ENCODE results near the gene SH3BGRL2. TPM values are rescaled to one million over a fixed set of nuclear protein-coding genes. Genes with fewer than 3 reads are reported as not detected.
A peak's percentile ranks its signal among the peaks of the same experiment; 100 is the strongest.

The SH3BGRL2 gene
- total RNA-seq, 4 donors from 2014 or later: 54.7 to 177 (median 128) TPM

DNA sequence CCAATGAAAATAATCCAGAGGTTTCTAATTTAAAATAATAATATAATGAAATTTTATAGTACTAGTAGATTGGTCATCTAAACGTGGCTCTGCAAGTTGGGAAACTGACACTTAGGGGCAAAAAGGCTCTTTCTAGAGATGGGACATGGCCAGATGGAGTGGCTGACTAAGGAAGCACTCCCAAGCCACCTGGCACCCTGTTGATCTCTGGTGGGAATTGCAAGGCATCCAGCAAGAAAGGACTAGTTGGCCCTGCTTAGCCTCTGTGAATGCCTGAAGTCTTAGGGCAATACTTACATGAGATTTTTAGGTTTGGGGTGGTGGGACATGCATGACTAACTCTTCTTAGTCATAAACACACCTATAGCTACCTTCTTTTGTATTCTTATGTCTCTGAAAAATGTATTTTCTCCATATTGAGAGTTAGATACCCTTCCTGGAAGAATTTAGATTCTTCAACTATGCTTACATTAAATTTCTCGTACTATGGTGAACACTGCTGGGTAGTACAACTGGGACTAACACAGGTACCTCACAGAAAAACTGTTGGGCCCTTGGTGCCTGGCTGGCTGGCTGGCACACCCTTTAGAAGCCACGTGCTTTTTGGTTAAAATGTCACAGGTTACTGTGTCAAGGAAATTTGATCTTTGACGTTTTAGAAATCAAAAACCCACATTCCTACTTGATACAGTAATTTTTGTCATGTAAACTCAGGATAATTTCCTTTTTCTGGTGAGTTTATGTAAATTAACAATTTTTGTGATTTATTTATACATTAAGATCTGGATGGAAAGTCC is 25.0 kb upstream of the SH3BGRL2 start:
- no peaks in the 10 kb centered on the region for H3K36me3 ChIP-seq
- WGBS, 2 donors (ENCODE audit: low coverage in 1 of 2): 52 to 56% methylated on average over 4 of the region's 4 CpGs
- in situ Hi-C loops (cut with MboI; ENCODE audit: low pct_ligation_motif_present in 1 of 4, low pct_unique_long_range_greater_than_20kb in 1 of 4, low sequenced_read_pairs in 3 of 4): no loop called here
- TF ChIP-seq CTCF (IDR thresholded peaks at IDR 0.05) (no peak), POLR2A (IDR thresholded peaks at IDR 0.05) (no peak), POLR2AphosphoS5 (IDR thresholded peaks at IDR 0.05) (no peak), EP300 (IDR thresholded peaks at IDR 0.05; ENCODE audit: low read depth) (no peak)
- H3K4me3 ChIP-seq: no peak overlapping the region
- peaks cover 4 to 49% (median 36%) of the 10 kb centered on the region in 4 donors for H3K4me1 ChIP-seq
- no peaks in the 10 kb centered on the region for H3K27me3 ChIP-seq
- no peaks in the 10 kb centered on the region for H3K9me3 ChIP-seq
- DNase-seq: no peak
- peak overlapping the region; percentile 77 to 82 (median 80) for H3K27ac ChIP-seq
- intact Hi-C loops (cut with DNase I; ENCODE audit: low total_unique reads): no loop called here

GRCh38 chr6:79607000-79607399 is 24.1 kb upstream of the SH3BGRL2 start:
- intact Hi-C loops (cut with DNase I; ENCODE audit: low total_unique reads): no loop called here
- Histone ChIP-seq H3K27ac (peak overlapping the region; percentile 77 to 82 (median 80)), H3K4me3 (no peak overlapping the region), H3K9me3 (no peaks in the 10 kb centered on the region), H3K27me3 (no peaks in the 10 kb centered on the region), H3K4me1 (peaks cover 4 to 43% (median 33%) of the 10 kb centered on the region in 4 donors), H3K36me3 (no peaks in the 10 kb centered on the region)
- in situ Hi-C loops (cut with MboI; ENCODE audit: low pct_ligation_motif_present in 1 of 4, low pct_unique_long_range_greater_than_20kb in 1 of 4, low sequenced_read_pairs in 3 of 4): no loop called here
- no peak for DNase-seq
- no peak for TF ChIP-seq POLR2A (IDR thresholded peaks at IDR 0.05)
- no peak for TF ChIP-seq CTCF (IDR thresholded peaks at IDR 0.05)
- no peak for TF ChIP-seq POLR2AphosphoS5 (IDR thresholded peaks at IDR 0.05)
- TF ChIP-seq EP300 (IDR thresholded peaks at IDR 0.05; ENCODE audit: low read depth): no peak
- WGBS, 2 donors (ENCODE audit: low coverage in 1 of 2): 33 to 46% methylated on average over 3 of the region's 3 CpGs

GRCh38 chr6:79608334-79609224 is 22.6 kb upstream of the SH3BGRL2 start:
- Histone ChIP-seq H3K9me3 (no peaks in the 10 kb centered on the region), H3K36me3 (no peaks in the 10 kb centered on the region), H3K4me3 (no peak overlapping the region), H3K27ac (peak overlapping the region; percentile 77 to 82 (median 80)), H3K4me1 (peaks cover 4 to 43% (median 30%) of the 10 kb centered on the region in 4 donors), H3K27me3 (no peaks in the 10 kb centered on the region)
- intact Hi-C loops (cut with DNase I; ENCODE audit: low total_unique reads) (no loop called here), in situ Hi-C loops (cut with MboI; ENCODE audit: low pct_ligation_motif_present in 1 of 4, low pct_unique_long_range_greater_than_20kb in 1 of 4, low sequenced_read_pairs in 3 of 4) (no loop called here)
- DNase-seq: peak; percentile 72
- 34 to 46% methylated on average over 2 to 3 of the region's 3 CpGs for WGBS, 2 donors (ENCODE audit: low coverage in 1 of 2)
- TF ChIP-seq POLR2AphosphoS5 (IDR thresholded peaks at IDR 0.05) (peak in 2 of 3 donors; percentile 4 to 56), CTCF (IDR thresholded peaks at IDR 0.05) (no peak), POLR2A (IDR thresholded peaks at IDR 0.05) (no peak), EP300 (IDR thresholded peaks at IDR 0.05; ENCODE audit: low read depth) (no peak)

DNA sequence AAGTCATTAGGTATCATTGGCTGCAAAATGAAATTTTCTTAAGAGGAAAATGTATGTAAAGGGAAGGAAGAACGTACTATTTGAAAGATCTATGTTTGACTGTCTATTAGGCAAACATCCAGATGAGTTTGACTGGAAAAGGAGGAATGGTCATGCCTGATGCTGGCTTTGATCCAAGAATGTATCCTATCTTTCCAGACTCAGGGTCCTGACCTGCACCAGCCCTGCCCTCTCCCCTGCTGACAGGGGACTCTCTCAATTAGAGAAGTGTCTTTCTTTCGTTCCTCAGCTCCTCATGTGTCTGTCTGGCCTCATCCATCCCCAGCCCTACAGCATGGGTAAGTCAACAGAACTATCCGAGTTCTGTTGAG is 21.9 kb upstream of the SH3BGRL2 start:
- intact Hi-C loops (cut with DNase I; ENCODE audit: low total_unique reads) (no loop called here), in situ Hi-C loops (cut with MboI; ENCODE audit: low pct_ligation_motif_present in 1 of 4, low pct_unique_long_range_greater_than_20kb in 1 of 4, low sequenced_read_pairs in 3 of 4) (no loop called here)
- DNase-seq: no peak
- Histone ChIP-seq H3K27me3 (no peaks in the 10 kb centered on the region), H3K4me3 (no peak overlapping the region), H3K9me3 (no peaks in the 10 kb centered on the region), H3K4me1 (peaks cover 4 to 43% (median 30%) of the 10 kb centered on the region in 4 donors), H3K36me3 (no peaks in the 10 kb centered on the region), H3K27ac (peak overlapping the region; percentile 76 to 82 (median 80))
- TF ChIP-seq EP300 (IDR thresholded peaks at IDR 0.05; ENCODE audit: low read depth) (no peak), POLR2A (IDR thresholded peaks at IDR 0.05) (no peak), CTCF (IDR thresholded peaks at IDR 0.05) (no peak), POLR2AphosphoS5 (IDR thresholded peaks at IDR 0.05) (no peak)
- WGBS, 2 donors (ENCODE audit: low coverage in 1 of 2): 30 to 38% methylated on average over 2 to 3 of the region's 3 CpGs
